ENCODE data around the gene DNAH7.
A peak's percentile ranks its signal among the peaks of the same experiment; 100 is the strongest.

The DNAH7 gene

GRCh38 chr2:195863121-195863520 lies 205.5 kb downstream of the DNAH7 start:
- DNase-seq (ENCODE audit: low spot score) = no peak

- no peak for DNase-seq (ENCODE audit: low spot score)
These were observed 206.8 kb downstream of the DNAH7 start for GRCh38 chr2:195861821-195862220.

- DNase-seq (ENCODE audit: low spot score) = no peak
These were observed 209.1 kb downstream of the DNAH7 start for GRCh38 chr2:195859513-195859912.

GRCh38 chr2:195857132-195857531 lies 211.5 kb downstream of the DNAH7 start:
- DNase-seq (ENCODE audit: low spot score) = no peak

- DNase-seq (ENCODE audit: low spot score) = no peak
These were observed 217.9 kb downstream of the DNAH7 start for GRCh38 chr2:195850764-195851163.

GRCh38 chr2:195848119-195848899 lies 220.3 kb downstream of the DNAH7 start:
- DNase-seq (ENCODE audit: low spot score) = peak; percentile 0

GRCh38 chr2:195842932-195843331 lies 225.7 kb downstream of the DNAH7 start:
- no peak for DNase-seq (ENCODE audit: low spot score)

GRCh38 chr2:195838002-195838401 lies 230.6 kb downstream of the DNAH7 start:
- DNase-seq (ENCODE audit: low spot score) = no peak

GRCh38 chr2:195836002-195836401 lies 232.6 kb downstream of the DNAH7 start:
- DNase-seq (ENCODE audit: low spot score) = no peak

- DNase-seq (ENCODE audit: low spot score) = no peak
These were observed 233.8 kb downstream of the DNAH7 start for GRCh38 chr2:195834836-195835235.

GRCh38 chr2:195830968-195831950 lies 237.4 kb downstream of the DNAH7 start:
- DNase-seq (ENCODE audit: low spot score) = no peak

- DNase-seq (ENCODE audit: low spot score) = no peak
These were observed 244.2 kb downstream of the DNAH7 start for GRCh38 chr2:195824478-195824877.

GRCh38 chr2:195823206-195823605 lies 245.4 kb downstream of the DNAH7 start:
- no peak for DNase-seq (ENCODE audit: low spot score)

GRCh38 chr2:195821566-195821932 lies 247.1 kb downstream of the DNAH7 start:
- DNase-seq (ENCODE audit: low spot score) = no peak

GRCh38 chr2:195820867-195821565 lies 247.6 kb downstream of the DNAH7 start:
- DNase-seq (ENCODE audit: low spot score) = no peak

- DNase-seq (ENCODE audit: low spot score) = no peak
These were observed 248.3 kb downstream of the DNAH7 start for GRCh38 chr2:195820373-195820772.

GRCh38 chr2:195819276-195819675 lies 249.4 kb downstream of the DNAH7 start:
- no peak for DNase-seq (ENCODE audit: low spot score)

- DNase-seq (ENCODE audit: low spot score) = no peak
These were observed 250.1 kb downstream of the DNAH7 start for GRCh38 chr2:195818526-195818925.

GRCh38 chr2:195818106-195818505 lies 250.5 kb downstream of the DNAH7 start:
- DNase-seq (ENCODE audit: low spot score) = no peak

GRCh38 chr2:195815083-195815482 lies 253.6 kb downstream of the DNAH7 start:
- DNase-seq (ENCODE audit: low spot score) = no peak

GRCh38 chr2:195813421-195813820 lies 255.2 kb downstream of the DNAH7 start:
- DNase-seq (ENCODE audit: low spot score) = no peak

GRCh38 chr2:195810340-195811098 lies 258.1 kb downstream of the DNAH7 start:
- no peak for DNase-seq (ENCODE audit: low spot score)
